Aorta (tissue), 5 donors: Measurements from ENCODE around the gene MFSD2B. TPM values are rescaled to one million over a fixed set of nuclear protein-coding genes. Genes with fewer than 3 reads are reported as not detected.

Experiments
- ATAC-seq: fragments of 200-7000 bp; cut with Tn5 transposase; one replicate; pipeline ENCODE4 v1.9.1; 2022; ENCODE audit warnings: moderate library complexity; ENCODE audit not compliant: low FRiP score
- DNase-seq, 2 donors: peaks; one replicate each; pipeline ENCODE4 v3.0.0-alpha.2; 2020
- H3K27ac ChIP-seq, 2 donors: one replicate each; pipeline ENCODE4 v1.5.1; 2013; ENCODE audit warnings: low read length in 2 of 2, mild to moderate bottlenecking in 2 of 2, moderate library complexity in 2 of 2, control low read depth in 1 of 2, inconsistent platforms in 1 of 2, low read depth in 1 of 2
- H3K27me3 ChIP-seq, 2 donors: one replicate each; pipeline ENCODE4 v1.6.1; 2013; ENCODE audit warnings: control low read depth in 1 of 2, low read length in 1 of 2, mild to moderate bottlenecking in 1 of 2, moderate library complexity in 1 of 2; ENCODE audit not compliant: insufficient read depth in 2 of 2, control insufficient read depth in 1 of 2
- H3K36me3 ChIP-seq, 2 donors: one replicate each; pipeline ENCODE4 v1.6.1; 2013; ENCODE audit warnings: control low read depth in 1 of 2, low read length in 1 of 2, mild to moderate bottlenecking in 1 of 2; ENCODE audit not compliant: insufficient read depth in 2 of 2, control insufficient read depth in 1 of 2
- H3K4me1 ChIP-seq, 2 donors: one replicate each; pipeline ENCODE4 v1.6.1; 2013; ENCODE audit warnings: low read length in 2 of 2, control low read depth in 1 of 2, mild to moderate bottlenecking in 1 of 2, moderate library complexity in 1 of 2; ENCODE audit not compliant: insufficient read depth in 2 of 2, control insufficient read depth in 1 of 2
- H3K4me3 ChIP-seq, 2 donors: one replicate each; pipeline ENCODE4 v1.5.1; 2013; ENCODE audit warnings: low read length in 2 of 2, control low read depth in 1 of 2, mild to moderate bottlenecking in 1 of 2
- H3K9me3 ChIP-seq: one replicate; pipeline ENCODE4 v1.6.1; 2013; ENCODE audit warnings: mild to moderate bottlenecking, low read length; ENCODE audit not compliant: control insufficient read depth
- WGBS, 2 donors: extraction: QIAGEN DNeasy Blood & Tissue Kit; methylation state at CpG; one replicate each; pipeline ENCODE4 v1.1.7; 2013; 5-methylcytosine and 5-hydroxymethylcytosine counted together
- intact Hi-C, 2 donors: fragments of 100-400 bp; cut with DNase I; formaldehyde crosslinking; loops; one replicate each; pipeline versions ENCODE4 v1.14.2 to v1.15.0; 2022
- polyA plus RNA-seq, 2 donors: library from polyadenylated mRNA; stranded (reverse); fragments of 200-250 nt; gene quantifications; one replicate each; pipeline ENCODE4 v1.2.3, GENCODE V29; 2013
- total RNA-seq, 2 donors: library from RNA; stranded (reverse); fragmentation: NEBNext Ultra II Directional; extraction: Animal tissue kit (Norgen Biotek cat#: 25700); gene quantifications; one replicate each; pipeline ENCODE4 v1.2.1, GENCODE V29; 2021
- donor health status: healthy with polysubstance abuse.
- donor health status: Bipolar disorder and iron deficiency.
- donor health status: DM: no; HTN: no; CAD: no.
- donor health status: DM: no; HTN: no; CAD: no.
- donor health status: DM: yes; HTN: yes; CAD: no.

The MFSD2B gene
- total and polyA plus RNA-seq, 4 donors: 0.05 to 0.42 (median 0.33) TPM; not detected in 1

GRCh38 chr2:24046930-24047702 is 37.2 kb downstream of the MFSD2B start, which contains the start of gene WDCP:
WDCP (minus strand) TSS chr2:24047391; CDS start chr2:24039494, 7,897 bp downstream.
- peak within 1 kb of the TSS in 1 of 2 donors; percentile 69 for H3K27ac ChIP-seq
- H3K9me3 ChIP-seq: no peaks in the 10 kb centered on the region
- 0 to 1% methylated on average over 37 to 38 of the region's 38 CpGs for WGBS, 2 donors
- no peaks in the 10 kb centered on the region for H3K4me1 ChIP-seq
- intact Hi-C loops: loop anchor here (2.0 to 10.0 kb wide), 3 partner anchors 38 to 122 kb away; partner anchors contain the start of genes ATAD2B (in 2 of the 2), TP53I3 (in 1 of the 2) and UBXN2A (in 1 of the 2)
- no peaks in the 10 kb centered on the region for H3K36me3 ChIP-seq
- H3K27me3 ChIP-seq: no peaks in the 10 kb centered on the region
- H3K4me3 ChIP-seq: peak within 1 kb of the TSS; percentile 55 to 62
- ATAC-seq (peak; percentile 98), DNase-seq (peak; percentile 95 to 97)

- intact Hi-C loops: loop anchor here (2.0 to 10.0 kb wide), 3 partner anchors 37 to 123 kb away; partner anchors contain the start of genes ATAD2B (in 2 of the 2), TP53I3 (in 1 of the 2) and UBXN2A (in 1 of the 2)
- ATAC-seq (no peak), DNase-seq (no peak)
- Histone ChIP-seq H3K4me1 (no peaks in the 10 kb centered on the region), H3K4me3 (no peak overlapping the region), H3K9me3 (no peaks in the 10 kb centered on the region), H3K36me3 (no peaks in the 10 kb centered on the region), H3K27me3 (no peaks in the 10 kb centered on the region), H3K27ac (no peak overlapping the region)
- WGBS, 2 donors: 47 to 48% methylated on average over 8 of the region's 8 CpGs
Measured at GRCh38 chr2:24047703-24048033, 37.8 kb downstream of the MFSD2B start.

GRCh38 chr2:24048769-24049484 is 39.0 kb downstream of the MFSD2B start:
- no peaks in the 10 kb centered on the region for H3K4me1 ChIP-seq
- no peaks in the 10 kb centered on the region for H3K9me3 ChIP-seq
- H3K36me3 ChIP-seq: no peaks in the 10 kb centered on the region
- H3K4me3 ChIP-seq: peak overlapping the region; percentile 51 to 94
- no peak for DNase-seq
- WGBS, 2 donors: 21 to 27% methylated on average over 23 of the region's 23 CpGs
- intact Hi-C loops: loop anchor here (5.0 to 10.0 kb wide), 2 partner anchors 107 to 124 kb away; partner anchors contain the start of genes ATAD2B (in 2 of the 2) and UBXN2A (in 1 of the 2)
- no peaks in the 10 kb centered on the region for H3K27me3 ChIP-seq
- ATAC-seq: no peak
- no peak overlapping the region for H3K27ac ChIP-seq

- H3K4me3 ChIP-seq: peak within 1 kb of the TSS; percentile 51 to 94
- intact Hi-C loops: loop anchor here (2.0 to 10.0 kb wide), 3 partner anchors 27 to 125 kb away; partner anchors contain the start of genes ATAD2B (in 2 of the 2), SF3B6 (in 1 of the 2) and UBXN2A (in 1 of the 2)
- 0 to 1% methylated on average over 45 to 52 of the region's 52 CpGs for WGBS, 2 donors
Measured at GRCh38 chr2:24049485-24050021, 39.7 kb downstream of the MFSD2B start, which contains the start of gene FKBP1B. FKBP1B (plus strand) TSS chr2:24049741; CDS start chr2:24049850, 109 bp downstream.

GRCh38 chr2:24050041-24050979 is 40.4 kb downstream of the MFSD2B start:
- 3% methylated on average over 35 to 47 of the region's 47 CpGs for WGBS, 2 donors
- Histone ChIP-seq H3K4me1 (no peaks in the 10 kb centered on the region), H3K27me3 (no peaks in the 10 kb centered on the region), H3K9me3 (no peaks in the 10 kb centered on the region), H3K27ac (peak overlapping the region in 1 of 2 donors; percentile 69), H3K36me3 (no peaks in the 10 kb centered on the region), H3K4me3 (peak overlapping the region; percentile 51 to 94)
- DNase-seq (peak; percentile 51 to 81), ATAC-seq (peak; percentile 33)
- intact Hi-C loops: loop anchor here in 1 of 2 donors (2.0 kb wide), 1 partner anchor 26 kb away; the partner anchor contains the start of gene SF3B6

More at GRCh38 chr2:24049485-24050021, 39.7 kb downstream of the MFSD2B start, which contains the start of gene FKBP1B:
- ATAC-seq: peak; percentile 42
- Histone ChIP-seq H3K27me3 (no peaks in the 10 kb centered on the region), H3K9me3 (no peaks in the 10 kb centered on the region), H3K4me1 (no peaks in the 10 kb centered on the region), H3K27ac (peak within 1 kb of the TSS in 1 of 2 donors; percentile 69), H3K36me3 (no peaks in the 10 kb centered on the region)
- DNase-seq: peak; percentile 73 to 87

GRCh38 chr2:24051833-24052232 is 41.9 kb downstream of the MFSD2B start:
- Histone ChIP-seq H3K27me3 (no peaks in the 10 kb centered on the region), H3K27ac (no peak overlapping the region), H3K4me1 (no peaks in the 10 kb centered on the region), H3K9me3 (no peaks in the 10 kb centered on the region), H3K4me3 (no peak overlapping the region), H3K36me3 (no peaks in the 10 kb centered on the region)
- DNase-seq (no peak), ATAC-seq (no peak)
- 87 to 89% methylated on average over 8 of the region's 8 CpGs for WGBS, 2 donors
- intact Hi-C loops: loop anchor here in 1 of 2 donors (2.0 kb wide), 1 partner anchor 25 kb away; the partner anchor contains the start of gene SF3B6

- ATAC-seq (no peak), DNase-seq (no peak)
- Histone ChIP-seq H3K27me3 (no peaks in the 10 kb centered on the region), H3K4me3 (no peak overlapping the region), H3K36me3 (no peaks in the 10 kb centered on the region), H3K4me1 (no peaks in the 10 kb centered on the region), H3K9me3 (no peaks in the 10 kb centered on the region), H3K27ac (no peak overlapping the region)
- WGBS, 2 donors: 100% methylated on average over 1 of the region's 1 CpG
- intact Hi-C loops: no loop called here
Measured at GRCh38 chr2:24052951-24053350, 43.1 kb downstream of the MFSD2B start.
